Neural cell (in vitro differentiated cells): Measurements from ENCODE around the gene ARHGAP42.

Source experiments
- CTCF ChIP-seq: fragments of 450-650 bp; IDR thresholded peaks from 2 replicates; pipeline ENCODE4 v1.5.1; 2014; ENCODE audit warnings: antibody characterized with exemption, mild to moderate bottlenecking, moderate library complexity; ENCODE audit not compliant: poor library complexity, severe bottlenecking
- EP300 ChIP-seq: fragments of 450-650 bp; conservative IDR thresholded peaks from 2 replicates; pipeline ENCODE4 v1.6.1; 2014; ENCODE audit warnings: antibody characterized with exemption, mild to moderate bottlenecking, moderate library complexity; ENCODE audit not compliant: poor library complexity, severe bottlenecking
- EZH2 ChIP-seq: fragments of 200-600, 300-800 bp; shearing (Covaris generic), sonication (generic); IDR thresholded peaks from 2 replicates; pipeline ENCODE4 v1.6.1; 2014; ENCODE audit warnings: antibody characterized with exemption, low read length, borderline replicate concordance, mild to moderate bottlenecking; ENCODE audit not compliant: insufficient read depth, poor library complexity, severe bottlenecking
- REST ChIP-seq: IDR thresholded peaks from 2 replicates; pipeline ENCODE4 v1.6.1; 2012; ENCODE audit warnings: borderline replicate concordance
- TAF1 ChIP-seq: IDR thresholded peaks from 2 replicates; pipeline ENCODE4 v1.6.1; 2012; ENCODE audit warnings: low read depth

DNA sequence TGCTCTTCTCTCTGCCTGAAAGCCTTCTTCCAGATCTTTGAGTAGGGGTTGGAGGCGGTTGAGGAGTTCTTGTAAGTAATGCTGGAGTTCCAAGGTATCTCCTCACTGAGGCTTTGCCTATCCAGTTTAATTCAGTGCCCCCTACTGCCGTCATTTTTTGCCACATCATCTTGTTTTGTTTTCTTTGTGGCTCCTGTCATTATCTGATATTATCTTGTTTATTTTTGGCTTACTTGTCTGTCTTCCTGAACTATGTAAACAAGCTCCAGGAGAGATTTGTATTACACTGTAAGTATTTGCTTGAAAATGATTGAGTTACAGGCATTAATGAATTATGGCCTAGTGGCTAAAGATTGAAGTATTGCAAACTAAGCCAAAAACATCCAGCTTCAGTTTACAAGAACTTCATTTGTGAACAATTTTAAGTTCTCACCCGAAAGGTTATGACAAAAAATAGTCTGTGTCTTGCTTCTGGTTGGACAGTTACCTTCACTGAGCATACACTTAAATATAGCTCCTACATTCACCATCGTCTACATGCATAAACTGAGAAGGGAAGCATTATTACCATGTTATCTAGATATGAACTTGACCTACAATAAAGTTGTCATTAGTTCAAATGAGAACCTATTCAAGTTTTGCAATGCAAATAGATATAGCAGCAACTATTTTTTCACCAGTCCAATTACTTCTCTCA is 154.8 kb downstream of the ARHGAP42 start:
- TF ChIP-seq TAF1 (no peak), CTCF (no peak), REST (no peak), EZH2 (no peak), EP300 (no peak)
